Left lung (tissue), 10 donors: ENCODE results near the gene SLC5A6. TPM values are rescaled to one million over a fixed set of nuclear protein-coding genes. Genes with fewer than 3 reads are reported as not detected.
A peak's percentile ranks its signal among the peaks of the same experiment; 100 is the strongest.
"Not testable (repeated sequence)": the region's sequence is repeated elsewhere in the genome, so short reads cannot be mapped to it uniquely, and the experiment has no call there.

ENCODE experiments used
- ATAC-seq: fragments of 200-7000 bp; cut with Tn5 transposase; one replicate; pipeline ENCODE4 v1.9.1; 2020; ENCODE audit warnings: moderate library complexity
- DNase-seq, 4 donors: peaks; one replicate each; pipeline ENCODE4 v3.0.0-alpha.2; 2013 to 2020
- H3K27ac ChIP-seq, 2 donors: fragments of 200-600 bp; sonication (generic) in 1 of 2; one replicate each; pipeline versions ENCODE4 v1.5.0 to v1.8.0; 2020 to 2021
- H3K27me3 ChIP-seq, 2 donors: fragments of 200-600 bp; sonication (generic) in 1 of 2; one replicate each; pipeline versions ENCODE4 v1.5.0 to v1.8.0; 2020 to 2021
- H3K36me3 ChIP-seq, 2 donors: fragments of 200-600 bp; sonication (generic) in 1 of 2; one replicate each; pipeline versions ENCODE4 v1.5.0 to v1.8.0; 2020 to 2021
- H3K4me1 ChIP-seq, 2 donors: fragments of 200-600 bp; one replicate each; pipeline ENCODE4 v1.8.0; 2021
- H3K4me3 ChIP-seq, 2 donors: fragments of 200-600 bp; sonication (generic) in 1 of 2; one replicate each; pipeline versions ENCODE4 v1.5.0 to v1.8.0; 2020 to 2021; ENCODE audit warnings: mild to moderate bottlenecking in 1 of 2
- H3K9me3 ChIP-seq, 2 donors: fragments of 200-600 bp; sonication (generic) in 1 of 2; one replicate each; pipeline versions ENCODE4 v1.5.0 to v1.8.0; 2020 to 2021
- intact Hi-C, 2 donors: fragments of 100-400 bp; cut with DNase I; formaldehyde crosslinking; loops; one replicate each; pipeline versions ENCODE4 v1.11.2 to v1.14.2; 2022
- polyA plus RNA-seq, 6 donors: library from polyadenylated mRNA; unstranded; fragments of 120-200 nt; gene quantifications; one replicate each; pipeline ENCODE4 v1.2.1, GENCODE V29; 2013; ENCODE audit not compliant: insufficient read length in 6 of 6
- total RNA-seq, 2 donors: library from RNA; stranded (reverse); fragmentation: NEBNext Ultra II Directional; extraction: Animal tissue kit (Norgen Biotek cat#: 25700); gene quantifications; one replicate each; pipeline ENCODE4 v1.2.1, GENCODE V29; 2021
- TF ChIP-seq, protein P1 (sequence below), 2 donors: fragments of 200-600 bp; sonication (generic) in 1 of 2; IDR thresholded peaks; one replicate each; pipeline versions ENCODE4 v1.5.0 to v1.8.0; 2021; ENCODE audit warnings: antibody characterized with exemption in 2 of 2
- donor health status: DM: no; HTN: yes; CAD: no.
- donor health status: DM: no; HTN: no; CAD: no.

SLC5A6 gene
- total and polyA plus RNA-seq, 8 donors, result 24.1 to 47.2 (median 31.7) TPM

DNA sequence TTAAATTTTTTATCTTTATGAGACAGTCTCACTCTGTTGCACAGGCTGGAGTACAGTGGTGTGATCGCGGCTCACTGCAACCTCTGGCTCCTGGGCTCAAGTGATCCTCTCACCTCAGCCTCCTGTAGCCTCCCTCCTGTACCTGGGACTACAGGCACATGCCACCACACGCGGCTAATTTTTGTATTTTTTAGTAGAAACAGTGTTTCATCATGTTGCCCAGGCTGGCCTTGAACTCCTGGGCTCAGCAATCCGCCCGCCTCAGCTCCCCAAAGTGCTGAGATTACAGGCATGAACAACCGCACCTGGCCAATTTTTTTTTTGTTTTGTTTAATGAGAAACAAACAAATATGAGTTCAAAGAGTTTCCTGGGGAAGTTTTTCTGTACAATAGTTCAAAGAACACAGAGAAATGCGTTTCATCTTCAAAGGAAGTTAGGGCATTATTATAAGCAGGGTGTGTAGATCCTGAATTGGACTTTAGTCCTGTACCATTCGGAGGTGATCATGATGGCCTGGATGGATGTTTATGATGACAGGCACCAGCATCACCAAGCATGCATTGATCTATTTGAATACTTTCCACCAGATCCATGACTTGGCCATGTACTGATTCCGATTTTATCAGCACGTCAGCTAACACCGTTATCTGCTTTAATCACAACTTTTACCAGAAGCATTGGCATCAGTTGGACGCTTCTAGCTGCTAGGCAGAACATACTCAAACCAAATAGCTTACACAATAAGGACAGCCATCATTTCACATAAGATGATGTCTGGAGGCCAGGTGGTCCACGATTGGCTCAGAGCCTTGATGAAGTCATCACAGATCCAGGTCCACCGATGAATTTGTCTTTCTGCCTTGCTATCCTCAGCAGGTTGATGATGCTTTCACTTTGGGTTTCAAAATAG is 34.4 kb downstream of the SLC5A6 start:
- TF ChIP-seq, protein P1, sequence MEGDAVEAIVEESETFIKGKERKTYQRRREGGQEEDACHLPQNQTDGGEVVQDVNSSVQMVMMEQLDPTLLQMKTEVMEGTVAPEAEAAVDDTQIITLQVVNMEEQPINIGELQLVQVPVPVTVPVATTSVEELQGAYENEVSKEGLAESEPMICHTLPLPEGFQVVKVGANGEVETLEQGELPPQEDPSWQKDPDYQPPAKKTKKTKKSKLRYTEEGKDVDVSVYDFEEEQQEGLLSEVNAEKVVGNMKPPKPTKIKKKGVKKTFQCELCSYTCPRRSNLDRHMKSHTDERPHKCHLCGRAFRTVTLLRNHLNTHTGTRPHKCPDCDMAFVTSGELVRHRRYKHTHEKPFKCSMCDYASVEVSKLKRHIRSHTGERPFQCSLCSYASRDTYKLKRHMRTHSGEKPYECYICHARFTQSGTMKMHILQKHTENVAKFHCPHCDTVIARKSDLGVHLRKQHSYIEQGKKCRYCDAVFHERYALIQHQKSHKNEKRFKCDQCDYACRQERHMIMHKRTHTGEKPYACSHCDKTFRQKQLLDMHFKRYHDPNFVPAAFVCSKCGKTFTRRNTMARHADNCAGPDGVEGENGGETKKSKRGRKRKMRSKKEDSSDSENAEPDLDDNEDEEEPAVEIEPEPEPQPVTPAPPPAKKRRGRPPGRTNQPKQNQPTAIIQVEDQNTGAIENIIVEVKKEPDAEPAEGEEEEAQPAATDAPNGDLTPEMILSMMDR (IDR thresholded peaks at IDR 0.05), result no peak
- ATAC-seq, result no peak

DNA sequence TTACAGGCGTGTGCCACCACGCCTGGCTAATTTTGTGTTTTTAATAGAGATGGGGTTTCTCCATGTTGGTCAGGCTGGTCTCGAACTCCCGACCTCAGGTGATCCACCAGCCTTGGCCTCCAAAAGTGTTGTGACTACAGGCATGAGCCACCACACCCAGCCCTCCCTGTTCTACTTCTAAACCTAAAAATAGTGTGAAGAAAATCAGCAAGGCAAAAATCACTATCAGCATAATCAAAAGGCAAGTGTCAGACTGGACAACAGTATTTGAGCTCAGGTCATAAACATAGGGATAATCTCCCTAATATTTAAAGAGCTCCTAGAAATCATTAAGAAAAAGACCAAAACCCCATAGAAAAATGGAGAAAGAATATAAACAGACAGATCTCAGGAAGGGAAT is 36.3 kb downstream of the SLC5A6 start:
- H3K36me3 ChIP-seq, H3K4me3 ChIP-seq, DNase-seq, H3K27ac ChIP-seq, ATAC-seq, H3K4me1 ChIP-seq, intact Hi-C loops, H3K9me3 ChIP-seq: not testable (repeated sequence)
- peaks cover 0 to 33% of the 10 kb centered on the region in 2 donors for H3K27me3 ChIP-seq

More for the DNA sequence above, 34.4 kb downstream of the SLC5A6 start:
- Histone ChIP-seq H3K27ac (no peak overlapping the region), H3K9me3 (no peaks in the 10 kb centered on the region), H3K36me3 (no peaks in the 10 kb centered on the region), H3K27me3 (peaks cover 0 to 28% of the 10 kb centered on the region in 2 donors), H3K4me1 (no peaks in the 10 kb centered on the region), H3K4me3 (no peak overlapping the region)
- no peak for DNase-seq
- intact Hi-C loops, result no loop called here

DNA sequence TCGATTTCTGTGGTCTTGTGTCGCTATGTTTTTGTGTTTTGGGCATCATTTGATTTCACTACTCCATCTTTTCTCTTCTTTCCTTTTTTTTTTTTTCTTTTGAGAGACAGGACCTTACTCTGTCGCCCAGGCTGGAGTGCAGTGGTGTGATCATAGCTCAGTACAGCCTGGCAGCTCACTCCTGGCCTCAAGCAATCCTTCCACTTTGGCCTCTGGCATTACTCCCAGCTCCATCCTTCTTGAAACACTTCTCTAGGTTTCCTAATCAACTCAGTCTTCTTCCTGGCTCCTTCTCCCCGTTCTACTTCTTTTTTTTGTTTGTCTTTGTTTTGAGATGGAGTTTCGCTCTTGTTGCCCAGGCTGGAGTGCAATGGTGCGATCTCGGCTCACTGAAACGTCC is 36.7 kb downstream of the SLC5A6 start:
- Histone ChIP-seq H3K27me3 (peaks cover 0 to 33% of the 10 kb centered on the region in 2 donors), H3K36me3 (no peaks in the 10 kb centered on the region), H3K9me3 (no peaks in the 10 kb centered on the region), H3K4me1 (peaks cover 0 to 6% of the 10 kb centered on the region in 2 donors), H3K4me3 (no peak overlapping the region), H3K27ac (no peak overlapping the region)
- ATAC-seq (peak; percentile 80), DNase-seq (no peak)
- intact Hi-C loops, result no loop called here
- TF ChIP-seq, protein P1 (IDR thresholded peaks at IDR 0.05), result no peak

DNA sequence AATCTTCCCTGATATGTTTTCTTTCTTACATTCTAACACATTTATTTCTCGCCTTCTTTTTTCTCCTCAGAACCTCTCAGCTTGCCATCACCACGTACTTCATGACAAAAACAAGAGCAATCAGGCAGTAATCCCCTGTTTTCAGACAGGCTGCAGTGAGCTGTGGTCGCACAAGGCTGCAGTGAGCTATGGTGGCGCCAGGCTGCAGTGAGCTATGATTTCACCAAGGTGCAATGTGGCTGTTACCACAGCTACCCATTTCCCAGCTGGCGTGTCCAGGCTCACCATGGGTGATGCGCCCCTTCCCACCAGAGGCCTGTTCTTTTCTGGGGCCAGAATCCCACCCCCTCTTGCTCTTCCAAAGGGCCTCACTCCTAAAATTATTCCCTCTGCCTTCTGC is 37.4 kb downstream of the SLC5A6 start:
- Histone ChIP-seq H3K4me1 (peaks cover 0 to 13% of the 10 kb centered on the region in 2 donors), H3K27ac (no peak overlapping the region), H3K4me3 (no peak overlapping the region), H3K27me3 (peaks cover 0 to 34% of the 10 kb centered on the region in 2 donors), H3K36me3 (no peaks in the 10 kb centered on the region), H3K9me3 (no peaks in the 10 kb centered on the region)
- TF ChIP-seq, protein P1 (IDR thresholded peaks at IDR 0.05), result no peak
- no peak for ATAC-seq
- DNase-seq, result no peak
- intact Hi-C loops, result no loop called here

DNA sequence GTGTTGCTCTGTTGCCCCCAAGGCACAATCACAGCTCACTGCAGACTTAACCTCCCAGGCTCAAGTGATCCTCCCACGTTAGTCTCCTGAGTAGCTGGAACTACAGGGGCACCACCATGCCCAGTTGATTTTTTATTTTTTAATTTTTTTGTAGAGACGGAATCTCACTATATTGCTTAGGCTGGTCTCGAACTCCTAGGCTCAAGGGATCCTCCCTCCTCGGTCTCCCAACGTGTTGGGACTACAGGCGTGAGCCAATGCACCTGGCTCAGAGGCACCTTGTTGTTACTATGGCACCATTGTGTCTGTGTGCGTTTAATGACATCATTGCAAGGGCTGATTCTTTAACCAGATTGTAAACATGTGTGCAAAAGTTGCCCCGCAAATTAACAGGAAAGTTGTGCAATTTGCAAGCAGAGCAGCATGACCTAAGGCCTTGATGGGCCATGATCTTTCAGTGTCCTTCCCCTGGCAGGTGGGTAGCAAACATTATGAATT is 40.7 kb downstream of the SLC5A6 start:
- no peak for DNase-seq
- peaks cover 0 to 16% of the 10 kb centered on the region in 2 donors for H3K4me1 ChIP-seq
- TF ChIP-seq, protein P1 (IDR thresholded peaks at IDR 0.05), result no peak
- no peaks in the 10 kb centered on the region for H3K36me3 ChIP-seq
- intact Hi-C loops, result no loop called here
- no peak for ATAC-seq
- H3K27me3 ChIP-seq, result peaks cover 0 to 26% of the 10 kb centered on the region in 2 donors
- H3K27ac ChIP-seq, result no peak overlapping the region
- H3K9me3 ChIP-seq, result no peaks in the 10 kb centered on the region
- no peak overlapping the region for H3K4me3 ChIP-seq
